ENCODE data around the gene SENP6. TPM values are rescaled to one million over a fixed set of nuclear protein-coding genes. Genes with fewer than 3 reads are reported as not detected.
"Not testable (repeated sequence)": the region's sequence is repeated elsewhere in the genome, so short reads cannot be mapped to it uniquely, and the experiment has no call there.

The SENP6 gene
- total and polyA plus RNA-seq, 2 experiments from 2014 or later, result 43.1 to 50.8 TPM

- DNase-seq, result no peak
- in situ Hi-C loops (cut with MboI), result no loop called here
- H2AFZ ChIP-seq, result no peak overlapping the region
- H3K4me3 ChIP-seq, result no peak overlapping the region
- TF ChIP-seq EZH2 (IDR thresholded peaks at IDR 0.05; ENCODE audit: insufficient read depth, poor library complexity, severe bottlenecking) (no peak), EZH2phosphoT487 (IDR thresholded peaks at IDR 0.05; ENCODE audit: insufficient read depth, low read depth) (no peak)
- no peak overlapping the region for H3K9ac ChIP-seq
- H4K20me1 ChIP-seq (ENCODE audit: insufficient read depth), result no peaks in the 10 kb centered on the region
- no peaks in the 10 kb centered on the region for H3K4me1 ChIP-seq (ENCODE audit: insufficient read depth)
- H3F3A ChIP-seq (ENCODE audit: insufficient read depth), result no peaks in the 10 kb centered on the region
- no peaks in the 10 kb centered on the region for H3K9me2 ChIP-seq (ENCODE audit: insufficient read depth)
- no peak overlapping the region for H3K27ac ChIP-seq
- H3K4me2 ChIP-seq (ENCODE audit: unreplicated experiment), result no peak overlapping the region
- WGBS, 2 experiments (ENCODE audit: low coverage in 1 of 2, low lambda C conversion rate in 2 of 2, missing lambda C conversion rate in 2 of 2), result 94 to 100% methylated on average over 2 of the region's 2 CpGs
- no peaks in the 10 kb centered on the region for H3K9me3 ChIP-seq (ENCODE audit: low read depth)
- no peaks in the 10 kb centered on the region for H3K36me3 ChIP-seq (ENCODE audit: low read depth)
- no peaks in the 10 kb centered on the region for H3K79me2 ChIP-seq (ENCODE audit: insufficient read depth)
- peaks cover 2% of the 10 kb centered on the region; the same call in 1 of the 2 replicates for H3K27me3 ChIP-seq (replicated peaks; ENCODE audit: insufficient read depth)
Observed at GRCh38 chr6:75572072-75572471, 29.6 kb upstream of the SENP6 start.

- Histone ChIP-seq H3K36me3 (ENCODE audit: low read depth) (no peaks in the 10 kb centered on the region), H2AFZ (no peak overlapping the region), H3K27me3 (replicated peaks; ENCODE audit: insufficient read depth) (no peaks in the 10 kb centered on the region), H4K20me1 (ENCODE audit: insufficient read depth) (no peaks in the 10 kb centered on the region), H3K9ac (no peak overlapping the region), H3K4me2 (ENCODE audit: unreplicated experiment) (no peak overlapping the region), H3K79me2 (ENCODE audit: insufficient read depth) (no peaks in the 10 kb centered on the region), H3K4me3 (no peak overlapping the region), H3K9me3 (ENCODE audit: low read depth) (no peaks in the 10 kb centered on the region), H3F3A (ENCODE audit: insufficient read depth) (no peaks in the 10 kb centered on the region), H3K27ac (no peak overlapping the region), H3K4me1 (ENCODE audit: insufficient read depth) (no peaks in the 10 kb centered on the region), H3K9me2 (ENCODE audit: insufficient read depth) (no peaks in the 10 kb centered on the region)
- no peak for DNase-seq
- 81 to 92% methylated on average over 4 of the region's 4 CpGs for WGBS, 2 experiments (ENCODE audit: low coverage in 1 of 2, low lambda C conversion rate in 2 of 2, missing lambda C conversion rate in 2 of 2)
- TF ChIP-seq EZH2phosphoT487 (IDR thresholded peaks at IDR 0.05; ENCODE audit: insufficient read depth, low read depth) (no peak), EZH2 (IDR thresholded peaks at IDR 0.05; ENCODE audit: insufficient read depth, poor library complexity, severe bottlenecking) (no peak)
- in situ Hi-C loops (cut with MboI), result no loop called here
Observed at GRCh38 chr6:75579951-75580350, 21.7 kb upstream of the SENP6 start.

- TF ChIP-seq EZH2 (IDR thresholded peaks at IDR 0.05; ENCODE audit: insufficient read depth, poor library complexity, severe bottlenecking) (no peak), EZH2phosphoT487 (IDR thresholded peaks at IDR 0.05; ENCODE audit: insufficient read depth, low read depth) (no peak)
- Histone ChIP-seq H3K4me2 (ENCODE audit: unreplicated experiment) (no peak overlapping the region), H3K4me3 (no peak overlapping the region), H3K27me3 (replicated peaks; ENCODE audit: insufficient read depth) (no peaks in the 10 kb centered on the region), H3K36me3 (ENCODE audit: low read depth) (no peaks in the 10 kb centered on the region), H3K4me1 (ENCODE audit: insufficient read depth) (no peaks in the 10 kb centered on the region), H3F3A (ENCODE audit: insufficient read depth) (no peaks in the 10 kb centered on the region), H3K79me2 (ENCODE audit: insufficient read depth) (no peaks in the 10 kb centered on the region), H4K20me1 (ENCODE audit: insufficient read depth) (no peaks in the 10 kb centered on the region), H3K9me3 (ENCODE audit: low read depth) (no peaks in the 10 kb centered on the region), H2AFZ (no peak overlapping the region), H3K9me2 (ENCODE audit: insufficient read depth) (no peaks in the 10 kb centered on the region), H3K9ac (no peak overlapping the region), H3K27ac (no peak overlapping the region)
- 95 to 100% methylated on average over 1 of the region's 1 CpG for WGBS, 2 experiments (ENCODE audit: low coverage in 1 of 2, low lambda C conversion rate in 2 of 2, missing lambda C conversion rate in 2 of 2)
- no peak for DNase-seq
- in situ Hi-C loops (cut with MboI), result no loop called here
Observed at GRCh38 chr6:75581231-75581630, 20.4 kb upstream of the SENP6 start.

- H3K4me1 ChIP-seq (ENCODE audit: insufficient read depth), result not testable (repeated sequence)
- WGBS, 2 experiments (ENCODE audit: low coverage in 1 of 2, low lambda C conversion rate in 2 of 2, missing lambda C conversion rate in 2 of 2), result 48 to 54% methylated on average over 2 of the region's 2 CpGs
Observed at GRCh38 chr6:75584552-75584951, 17.1 kb upstream of the SENP6 start.

GRCh38 chr6:75588948-75589347, 12.7 kb upstream of the SENP6 start:
- no peaks in the 10 kb centered on the region for H3K36me3 ChIP-seq (ENCODE audit: low read depth)
- 93 to 97% methylated on average over 2 of the region's 2 CpGs for WGBS, 2 experiments (ENCODE audit: low coverage in 1 of 2, low lambda C conversion rate in 2 of 2, missing lambda C conversion rate in 2 of 2)
- no peaks in the 10 kb centered on the region for H3K4me1 ChIP-seq (ENCODE audit: insufficient read depth)
- in situ Hi-C loops (cut with MboI), result no loop called here
- H3K79me2 ChIP-seq (ENCODE audit: insufficient read depth), result no peaks in the 10 kb centered on the region
- H4K20me1 ChIP-seq (ENCODE audit: insufficient read depth), result no peaks in the 10 kb centered on the region
- no peaks in the 10 kb centered on the region for H3K27me3 ChIP-seq (replicated peaks; ENCODE audit: insufficient read depth)
- TF ChIP-seq EZH2phosphoT487 (IDR thresholded peaks at IDR 0.05; ENCODE audit: insufficient read depth, low read depth) (no peak), EZH2 (IDR thresholded peaks at IDR 0.05; ENCODE audit: insufficient read depth, poor library complexity, severe bottlenecking) (no peak)
- no peaks in the 10 kb centered on the region for H3K9me2 ChIP-seq (ENCODE audit: insufficient read depth)
- no peak overlapping the region for H2AFZ ChIP-seq
- no peak overlapping the region for H3K27ac ChIP-seq
- no peaks in the 10 kb centered on the region for H3K9me3 ChIP-seq (ENCODE audit: low read depth)
- H3F3A ChIP-seq (ENCODE audit: insufficient read depth), result no peaks in the 10 kb centered on the region
- no peak overlapping the region for H3K4me2 ChIP-seq (ENCODE audit: unreplicated experiment)
- H3K9ac ChIP-seq, result no peak overlapping the region
- DNase-seq, result no peak
- H3K4me3 ChIP-seq, result no peak overlapping the region

More at GRCh38 chr6:75584552-75584951, 17.1 kb upstream of the SENP6 start:
- H3K4me2 ChIP-seq (ENCODE audit: unreplicated experiment); H3K27ac ChIP-seq; H3K9ac ChIP-seq; DNase-seq; H3K79me2 ChIP-seq (ENCODE audit: insufficient read depth); H4K20me1 ChIP-seq (ENCODE audit: insufficient read depth); H3K4me3 ChIP-seq; H3K9me3 ChIP-seq (ENCODE audit: low read depth); H3K36me3 ChIP-seq (ENCODE audit: low read depth); in situ Hi-C loops (cut with MboI); H3F3A ChIP-seq (ENCODE audit: insufficient read depth); H3K27me3 ChIP-seq (replicated peaks; ENCODE audit: insufficient read depth); H3K9me2 ChIP-seq (ENCODE audit: insufficient read depth); H2AFZ ChIP-seq: not testable (repeated sequence)
